MM.1S (cell line): ENCODE measurements around the gene DBP.
A peak's percentile ranks its signal among the peaks of the same experiment; 100 is the strongest.

Experiments
- DNase-seq: peaks from one replicate; pipeline ENCODE4 v3.0.0-alpha.2; 2015
- H2AFZ ChIP-seq: fragments of 300-600 bp; sonication (generic); 2 replicates; pipeline ENCODE4 v1.6.0; 2016; ENCODE audit warnings: antibody characterized with exemption, low read length
- H3F3A ChIP-seq: fragments of 300-600 bp; sonication (generic); 2 replicates; pipeline ENCODE4 v1.6.1; 2016; ENCODE audit warnings: mild to moderate bottlenecking, antibody characterized with exemption, low read length, moderate library complexity, mixed read lengths; ENCODE audit not compliant: insufficient read depth
- H3K27ac ChIP-seq: fragments of 300-600 bp; sonication (generic); 2 replicates; pipeline ENCODE4 v1.5.1; 2016; ENCODE audit warnings: mild to moderate bottlenecking, low read length
- H3K27me3 ChIP-seq: fragments of 300-600 bp; sonication (generic); replicated peaks from 2 replicates; pipeline ENCODE4 v1.6.0; 2016; ENCODE audit warnings: low read length; ENCODE audit not compliant: insufficient read depth
- H3K36me3 ChIP-seq: fragments of 300-600 bp; sonication (generic); replicated peaks from 2 replicates; pipeline ENCODE4 v1.6.1; 2016; ENCODE audit warnings: mild to moderate bottlenecking, low read length, mixed read lengths; ENCODE audit not compliant: insufficient read depth
- H3K4me1 ChIP-seq: fragments of 300-600 bp; sonication (generic); 2 replicates; pipeline ENCODE4 v1.6.1; 2016; ENCODE audit warnings: low read length, mixed read lengths
- H3K4me2 ChIP-seq: fragments of 300-600 bp; sonication (generic); 2 replicates; pipeline ENCODE4 v1.6.0; 2016; ENCODE audit warnings: low read depth, low read length
- H3K4me3 ChIP-seq: fragments of 300-600 bp; sonication (generic); 2 replicates; pipeline ENCODE4 v1.5.1; 2016; ENCODE audit warnings: low read length, mixed read lengths
- H3K79me2 ChIP-seq: fragments of 300-600 bp; sonication (generic); 2 replicates; pipeline ENCODE4 v1.6.1; 2016; ENCODE audit warnings: mixed run types, low read length, mixed read lengths
- H3K9ac ChIP-seq: fragments of 300-600 bp; sonication (generic); 2 replicates; pipeline ENCODE4 v1.6.1; 2016; ENCODE audit warnings: low read length, mixed read lengths
- H3K9me2 ChIP-seq: fragments of 300-600 bp; sonication (generic); replicated peaks from 2 replicates; pipeline ENCODE4 v1.6.1; 2016; ENCODE audit warnings: mild to moderate bottlenecking, low read length, mixed read lengths; ENCODE audit not compliant: insufficient read depth
- H3K9me3 ChIP-seq: fragments of 300-600 bp; sonication (generic); replicated peaks from 2 replicates; pipeline ENCODE4 v1.6.1; 2016; ENCODE audit warnings: mild to moderate bottlenecking, low read length, mixed read lengths; ENCODE audit not compliant: insufficient read depth
- H4K20me1 ChIP-seq: fragments of 300-600 bp; sonication (generic); 2 replicates; pipeline ENCODE4 v1.6.1; 2016; ENCODE audit warnings: mild to moderate bottlenecking, low read length, moderate library complexity, mixed read lengths; ENCODE audit not compliant: insufficient read depth
- EZH2 ChIP-seq: fragments of 300-600 bp; sonication (generic); optimal IDR thresholded peaks from 2 replicates; pipeline ENCODE3; 2017; ENCODE audit warnings: low read depth, mild to moderate bottlenecking, antibody characterized with exemption, low read length, mixed read lengths
- EZH2phosphoT487 ChIP-seq: fragments of 300-600 bp; sonication (generic); IDR thresholded peaks from 2 replicates; pipeline ENCODE4 v1.6.1; 2018; ENCODE audit warnings: antibody characterized with exemption, low read length
- TF ChIP-seq, protein P1 (sequence below): fragments of 300-600 bp; sonication (generic); IDR thresholded peaks from 2 replicates; pipeline ENCODE4 v1.5.1; 2016; ENCODE audit warnings: antibody characterized with exemption, low read length, mixed read lengths

The DBP gene

DNA sequence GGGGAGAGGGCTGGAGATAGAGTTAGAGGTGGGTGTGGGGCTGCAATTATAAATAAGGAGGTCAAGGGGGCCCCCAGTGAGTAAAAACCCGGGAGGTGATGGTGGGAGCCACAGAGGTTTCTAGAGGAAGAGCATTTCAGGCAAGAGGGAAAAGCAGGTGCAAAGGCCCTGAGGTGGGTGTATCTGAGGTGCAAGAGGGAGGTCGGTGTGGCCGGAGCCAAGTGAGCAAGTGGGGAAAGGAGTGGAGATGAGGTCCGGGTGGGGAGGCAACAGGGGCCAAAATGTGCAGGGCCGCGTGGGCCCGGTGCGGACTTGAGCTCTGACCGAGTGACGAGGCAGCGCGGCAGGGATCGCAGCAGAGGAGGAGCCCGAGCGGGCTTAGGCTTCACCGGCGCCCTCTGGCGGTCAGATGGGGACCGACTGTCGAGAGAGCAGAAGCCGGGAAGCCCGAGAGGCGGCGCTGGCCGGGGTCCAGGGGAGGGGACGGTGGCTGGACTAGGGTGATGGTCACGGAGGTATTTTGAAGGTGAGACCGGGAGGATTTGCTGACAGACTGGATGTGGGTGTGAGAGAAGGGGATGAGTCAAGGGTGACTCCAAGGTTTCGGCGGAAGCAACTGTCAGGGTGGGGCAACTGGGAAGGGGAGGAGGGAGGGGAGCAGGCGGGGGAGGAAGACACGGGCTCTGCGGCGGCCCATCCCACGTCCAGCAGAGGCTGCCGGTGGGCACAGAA, 48.3 kb downstream of the DBP start:
- Histone ChIP-seq H3K4me3 (peak overlapping the region; percentile 50), H3K9ac (no peak overlapping the region), H2AFZ (peak overlapping the region; percentile 62)

DNA sequence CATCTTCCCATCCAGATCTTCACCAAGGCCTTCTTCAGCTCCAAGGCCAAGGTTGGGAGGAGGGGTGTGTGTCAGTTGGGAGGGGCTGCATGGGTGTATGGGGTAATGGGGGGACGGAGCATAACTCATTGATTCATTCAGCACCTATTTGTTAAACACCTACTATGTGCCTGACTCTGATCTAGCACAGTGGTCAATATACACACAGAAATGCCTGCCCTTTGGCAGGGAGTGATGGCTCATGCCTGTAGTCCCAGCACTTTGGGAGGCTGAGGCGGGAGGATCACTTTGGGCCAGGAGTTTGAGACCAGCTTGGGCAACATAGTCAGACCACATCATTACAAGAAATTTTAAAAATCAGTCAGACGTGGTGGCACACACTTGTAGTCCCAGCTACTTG, 49.8 kb downstream of the DBP start:
- no peak overlapping the region for H3K4me2 ChIP-seq
- no peaks in the 10 kb centered on the region for H3K9me3 ChIP-seq
- H3K27me3 ChIP-seq: peaks cover 52% of the 10 kb centered on the region
- H2AFZ ChIP-seq: no peak overlapping the region
- H3K9me2 ChIP-seq: no peaks in the 10 kb centered on the region
- TF ChIP-seq EZH2: no peak
- no peak for TF ChIP-seq EZH2phosphoT487
- TF ChIP-seq, protein P1, sequence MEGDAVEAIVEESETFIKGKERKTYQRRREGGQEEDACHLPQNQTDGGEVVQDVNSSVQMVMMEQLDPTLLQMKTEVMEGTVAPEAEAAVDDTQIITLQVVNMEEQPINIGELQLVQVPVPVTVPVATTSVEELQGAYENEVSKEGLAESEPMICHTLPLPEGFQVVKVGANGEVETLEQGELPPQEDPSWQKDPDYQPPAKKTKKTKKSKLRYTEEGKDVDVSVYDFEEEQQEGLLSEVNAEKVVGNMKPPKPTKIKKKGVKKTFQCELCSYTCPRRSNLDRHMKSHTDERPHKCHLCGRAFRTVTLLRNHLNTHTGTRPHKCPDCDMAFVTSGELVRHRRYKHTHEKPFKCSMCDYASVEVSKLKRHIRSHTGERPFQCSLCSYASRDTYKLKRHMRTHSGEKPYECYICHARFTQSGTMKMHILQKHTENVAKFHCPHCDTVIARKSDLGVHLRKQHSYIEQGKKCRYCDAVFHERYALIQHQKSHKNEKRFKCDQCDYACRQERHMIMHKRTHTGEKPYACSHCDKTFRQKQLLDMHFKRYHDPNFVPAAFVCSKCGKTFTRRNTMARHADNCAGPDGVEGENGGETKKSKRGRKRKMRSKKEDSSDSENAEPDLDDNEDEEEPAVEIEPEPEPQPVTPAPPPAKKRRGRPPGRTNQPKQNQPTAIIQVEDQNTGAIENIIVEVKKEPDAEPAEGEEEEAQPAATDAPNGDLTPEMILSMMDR: no peak
- H3F3A ChIP-seq: no peaks in the 10 kb centered on the region
- no peaks in the 10 kb centered on the region for H3K4me1 ChIP-seq
- H3K9ac ChIP-seq: no peak overlapping the region
- no peak for DNase-seq
- H3K36me3 ChIP-seq: no peaks in the 10 kb centered on the region
- H3K79me2 ChIP-seq: no peaks in the 10 kb centered on the region
- no peak overlapping the region for H3K4me3 ChIP-seq
- H3K27ac ChIP-seq: no peak overlapping the region
- H4K20me1 ChIP-seq: no peaks in the 10 kb centered on the region

More for the DNA sequence above, 48.3 kb downstream of the DBP start:
- Histone ChIP-seq H3F3A (no peaks in the 10 kb centered on the region), H3K4me2 (peak overlapping the region; percentile 67; the same call in 1 of the 2 replicates), H3K27ac (no peak overlapping the region), H4K20me1 (no peaks in the 10 kb centered on the region), H3K9me3 (no peaks in the 10 kb centered on the region), H3K9me2 (no peaks in the 10 kb centered on the region), H3K36me3 (no peaks in the 10 kb centered on the region), H3K79me2 (no peaks in the 10 kb centered on the region), H3K4me1 (no peaks in the 10 kb centered on the region), H3K27me3 (peaks cover 52% of the 10 kb centered on the region)
- peak; percentile 84 for DNase-seq
- TF ChIP-seq, protein P1: peak; percentile 95
- TF ChIP-seq EZH2phosphoT487: no peak

DNA sequence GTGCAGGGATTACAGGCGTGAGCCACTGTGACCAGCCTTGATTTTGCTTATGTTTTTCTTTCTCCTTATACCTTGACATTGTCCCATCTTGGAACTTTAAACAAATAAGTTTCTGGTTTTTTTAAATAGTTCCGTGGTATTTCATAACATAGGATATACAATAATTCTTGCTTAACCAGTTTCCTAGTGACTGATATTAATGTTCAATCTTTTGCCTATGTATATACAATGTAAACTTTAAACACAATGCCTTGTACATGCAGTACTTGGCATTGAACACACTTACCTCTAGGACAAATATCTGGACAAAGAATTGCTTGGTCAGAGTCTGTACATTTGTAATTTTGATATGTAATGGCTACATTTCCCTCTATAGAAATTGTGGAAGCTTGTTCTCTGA, 55.0 kb downstream of the DBP start:
- peaks cover 56% of the 10 kb centered on the region for H3K27me3 ChIP-seq
- H3K9ac ChIP-seq: no peak overlapping the region
- no peak for DNase-seq
- H2AFZ ChIP-seq: no peak overlapping the region
- H3K4me3 ChIP-seq: no peak overlapping the region
- no peak for TF ChIP-seq EZH2
- no peaks in the 10 kb centered on the region for H3K9me2 ChIP-seq
- no peaks in the 10 kb centered on the region for H3F3A ChIP-seq
- no peaks in the 10 kb centered on the region for H3K79me2 ChIP-seq
- no peaks in the 10 kb centered on the region for H3K9me3 ChIP-seq
- no peaks in the 10 kb centered on the region for H3K4me1 ChIP-seq
- H3K27ac ChIP-seq: no peak overlapping the region
- no peaks in the 10 kb centered on the region for H3K36me3 ChIP-seq
- no peaks in the 10 kb centered on the region for H4K20me1 ChIP-seq
- no peak overlapping the region for H3K4me2 ChIP-seq
